Measurements from ENCODE around the gene KIF16B. TPM values are rescaled to one million over a fixed set of nuclear protein-coding genes. Genes with fewer than 3 reads are reported as not detected.

KIF16B gene
- total and polyA plus RNA-seq, 9 of the 15 experiments (the other 6 are each of a cell fraction or from before 2014, with no cell fraction given), result 1.00 to 10.6 (median 8.5) TPM

DNA sequence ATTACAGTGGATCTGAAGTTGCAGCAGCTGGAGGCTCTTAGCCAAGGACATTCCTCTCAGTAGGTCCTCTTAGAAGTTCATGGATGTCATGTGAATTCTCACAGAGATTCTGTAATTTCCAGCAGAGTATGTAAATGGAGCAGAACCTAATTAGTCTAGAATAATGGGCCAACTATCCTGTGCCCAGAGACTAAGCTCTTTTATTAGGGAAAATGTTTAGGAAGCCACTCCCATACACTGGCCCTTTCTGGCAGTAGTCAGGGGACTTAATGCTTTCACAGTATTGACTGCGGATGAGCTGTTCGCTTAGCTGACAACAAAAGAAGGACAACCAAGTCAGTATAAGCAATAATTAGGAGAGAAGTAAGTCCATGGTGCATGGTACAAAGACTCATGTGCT, 43.8 kb upstream of the KIF16B start:
- intact Hi-C loops (cut with micrococcal nuclease), result no loop called here
- 8% methylated on average over 2 of the region's 2 CpGs for WGBS (ENCODE audit: insufficient coverage, low coverage, missing lambda C conversion rate)
- no peak for TF ChIP-seq IRF2 (CRISPR knock-in tag; IDR thresholded peaks at IDR 0.05)
- no peak for TF ChIP-seq E2F3 (CRISPR knock-in tag; IDR thresholded peaks at IDR 0.05)
- no peak for TF ChIP-seq FOXP1 (CRISPR knock-in tag; IDR thresholded peaks at IDR 0.05)
- no peak for TF ChIP-seq SP2 (IDR thresholded peaks at IDR 0.05; ENCODE audit: extremely low read depth, low read depth, low read length, poor library complexity, severe bottlenecking)
- TF ChIP-seq ZBTB1 (CRISPR knock-in tag; IDR thresholded peaks at IDR 0.05; ENCODE audit: borderline replicate concordance, low read depth), result no peak
- TF ChIP-seq ZNF217 (CRISPR knock-in tag; IDR thresholded peaks at IDR 0.05), result no peak
- TF ChIP-seq TGIF2 (CRISPR knock-in tag; IDR thresholded peaks at IDR 0.05), result no peak
- no peak for TF ChIP-seq HDAC6 (IDR thresholded peaks at IDR 0.05; ENCODE audit: low read depth, low read length)
- TF ChIP-seq, protein P1, sequence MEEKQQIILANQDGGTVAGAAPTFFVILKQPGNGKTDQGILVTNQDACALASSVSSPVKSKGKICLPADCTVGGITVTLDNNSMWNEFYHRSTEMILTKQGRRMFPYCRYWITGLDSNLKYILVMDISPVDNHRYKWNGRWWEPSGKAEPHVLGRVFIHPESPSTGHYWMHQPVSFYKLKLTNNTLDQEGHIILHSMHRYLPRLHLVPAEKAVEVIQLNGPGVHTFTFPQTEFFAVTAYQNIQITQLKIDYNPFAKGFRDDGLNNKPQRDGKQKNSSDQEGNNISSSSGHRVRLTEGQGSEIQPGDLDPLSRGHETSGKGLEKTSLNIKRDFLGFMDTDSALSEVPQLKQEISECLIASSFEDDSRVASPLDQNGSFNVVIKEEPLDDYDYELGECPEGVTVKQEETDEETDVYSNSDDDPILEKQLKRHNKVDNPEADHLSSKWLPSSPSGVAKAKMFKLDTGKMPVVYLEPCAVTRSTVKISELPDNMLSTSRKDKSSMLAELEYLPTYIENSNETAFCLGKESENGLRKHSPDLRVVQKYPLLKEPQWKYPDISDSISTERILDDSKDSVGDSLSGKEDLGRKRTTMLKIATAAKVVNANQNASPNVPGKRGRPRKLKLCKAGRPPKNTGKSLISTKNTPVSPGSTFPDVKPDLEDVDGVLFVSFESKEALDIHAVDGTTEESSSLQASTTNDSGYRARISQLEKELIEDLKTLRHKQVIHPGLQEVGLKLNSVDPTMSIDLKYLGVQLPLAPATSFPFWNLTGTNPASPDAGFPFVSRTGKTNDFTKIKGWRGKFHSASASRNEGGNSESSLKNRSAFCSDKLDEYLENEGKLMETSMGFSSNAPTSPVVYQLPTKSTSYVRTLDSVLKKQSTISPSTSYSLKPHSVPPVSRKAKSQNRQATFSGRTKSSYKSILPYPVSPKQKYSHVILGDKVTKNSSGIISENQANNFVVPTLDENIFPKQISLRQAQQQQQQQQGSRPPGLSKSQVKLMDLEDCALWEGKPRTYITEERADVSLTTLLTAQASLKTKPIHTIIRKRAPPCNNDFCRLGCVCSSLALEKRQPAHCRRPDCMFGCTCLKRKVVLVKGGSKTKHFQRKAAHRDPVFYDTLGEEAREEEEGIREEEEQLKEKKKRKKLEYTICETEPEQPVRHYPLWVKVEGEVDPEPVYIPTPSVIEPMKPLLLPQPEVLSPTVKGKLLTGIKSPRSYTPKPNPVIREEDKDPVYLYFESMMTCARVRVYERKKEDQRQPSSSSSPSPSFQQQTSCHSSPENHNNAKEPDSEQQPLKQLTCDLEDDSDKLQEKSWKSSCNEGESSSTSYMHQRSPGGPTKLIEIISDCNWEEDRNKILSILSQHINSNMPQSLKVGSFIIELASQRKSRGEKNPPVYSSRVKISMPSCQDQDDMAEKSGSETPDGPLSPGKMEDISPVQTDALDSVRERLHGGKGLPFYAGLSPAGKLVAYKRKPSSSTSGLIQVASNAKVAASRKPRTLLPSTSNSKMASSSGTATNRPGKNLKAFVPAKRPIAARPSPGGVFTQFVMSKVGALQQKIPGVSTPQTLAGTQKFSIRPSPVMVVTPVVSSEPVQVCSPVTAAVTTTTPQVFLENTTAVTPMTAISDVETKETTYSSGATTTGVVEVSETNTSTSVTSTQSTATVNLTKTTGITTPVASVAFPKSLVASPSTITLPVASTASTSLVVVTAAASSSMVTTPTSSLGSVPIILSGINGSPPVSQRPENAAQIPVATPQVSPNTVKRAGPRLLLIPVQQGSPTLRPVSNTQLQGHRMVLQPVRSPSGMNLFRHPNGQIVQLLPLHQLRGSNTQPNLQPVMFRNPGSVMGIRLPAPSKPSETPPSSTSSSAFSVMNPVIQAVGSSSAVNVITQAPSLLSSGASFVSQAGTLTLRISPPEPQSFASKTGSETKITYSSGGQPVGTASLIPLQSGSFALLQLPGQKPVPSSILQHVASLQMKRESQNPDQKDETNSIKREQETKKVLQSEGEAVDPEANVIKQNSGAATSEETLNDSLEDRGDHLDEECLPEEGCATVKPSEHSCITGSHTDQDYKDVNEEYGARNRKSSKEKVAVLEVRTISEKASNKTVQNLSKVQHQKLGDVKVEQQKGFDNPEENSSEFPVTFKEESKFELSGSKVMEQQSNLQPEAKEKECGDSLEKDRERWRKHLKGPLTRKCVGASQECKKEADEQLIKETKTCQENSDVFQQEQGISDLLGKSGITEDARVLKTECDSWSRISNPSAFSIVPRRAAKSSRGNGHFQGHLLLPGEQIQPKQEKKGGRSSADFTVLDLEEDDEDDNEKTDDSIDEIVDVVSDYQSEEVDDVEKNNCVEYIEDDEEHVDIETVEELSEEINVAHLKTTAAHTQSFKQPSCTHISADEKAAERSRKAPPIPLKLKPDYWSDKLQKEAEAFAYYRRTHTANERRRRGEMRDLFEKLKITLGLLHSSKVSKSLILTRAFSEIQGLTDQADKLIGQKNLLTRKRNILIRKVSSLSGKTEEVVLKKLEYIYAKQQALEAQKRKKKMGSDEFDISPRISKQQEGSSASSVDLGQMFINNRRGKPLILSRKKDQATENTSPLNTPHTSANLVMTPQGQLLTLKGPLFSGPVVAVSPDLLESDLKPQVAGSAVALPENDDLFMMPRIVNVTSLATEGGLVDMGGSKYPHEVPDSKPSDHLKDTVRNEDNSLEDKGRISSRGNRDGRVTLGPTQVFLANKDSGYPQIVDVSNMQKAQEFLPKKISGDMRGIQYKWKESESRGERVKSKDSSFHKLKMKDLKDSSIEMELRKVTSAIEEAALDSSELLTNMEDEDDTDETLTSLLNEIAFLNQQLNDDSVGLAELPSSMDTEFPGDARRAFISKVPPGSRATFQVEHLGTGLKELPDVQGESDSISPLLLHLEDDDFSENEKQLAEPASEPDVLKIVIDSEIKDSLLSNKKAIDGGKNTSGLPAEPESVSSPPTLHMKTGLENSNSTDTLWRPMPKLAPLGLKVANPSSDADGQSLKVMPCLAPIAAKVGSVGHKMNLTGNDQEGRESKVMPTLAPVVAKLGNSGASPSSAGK (IDR thresholded peaks at IDR 0.05), result no peak

More for the DNA sequence above, 43.8 kb upstream of the KIF16B start:
- no peaks in the 10 kb centered on the region for H3K9me1 ChIP-seq (ENCODE audit: control insufficient read depth, insufficient read depth, low read length)
- no peaks in the 10 kb centered on the region for H3K9me3 ChIP-seq (replicated peaks; ENCODE audit: control insufficient read depth, insufficient read depth, low read depth, low read length)
- no peak overlapping the region for H2AFZ ChIP-seq (ENCODE audit: low read depth, low read length)
- no peaks in the 10 kb centered on the region for H3K79me2 ChIP-seq (ENCODE audit: control insufficient read depth, insufficient read depth, low read length)
- H3K4me1 ChIP-seq (replicated peaks in 1 of 2; ENCODE audit: control insufficient read depth in 2 of 2, insufficient read depth in 2 of 2, low read length in 2 of 2), result no peaks in the 10 kb centered on the region
- FAIRE-seq, result no peak
- H3K27ac ChIP-seq (ENCODE audit: extremely low read depth, low read depth, low read length), result no peak overlapping the region
- in situ Hi-C loops (cut with MboI), result no loop called here
- H4K20me1 ChIP-seq (replicated peaks; ENCODE audit: control insufficient read depth, insufficient read depth, low read length), result no peaks in the 10 kb centered on the region
- no peak overlapping the region for H3K9ac ChIP-seq (ENCODE audit: insufficient read depth in 1 of 2, low read depth in 2 of 2, low read length in 2 of 2)
- no peak for ATAC-seq
- no peaks in the 10 kb centered on the region for H3K36me3 ChIP-seq (ENCODE audit: control insufficient read depth, insufficient read depth, low read length)
- DNase-seq (ENCODE audit: extremely low read depth in 1 of 4, low spot score in 3 of 4), result no peak
- H3K27me3 ChIP-seq (ENCODE audit: control insufficient read depth in 2 of 2, insufficient read depth in 2 of 2, low read length in 2 of 2), result no peaks in the 10 kb centered on the region
- CTCF ChIA-PET (ENCODE audit: low intra/inter-chr PET ratio), result no interaction called here
- no peak overlapping the region for H3K4me3 ChIP-seq
- no peak overlapping the region for H3K4me2 ChIP-seq (ENCODE audit: insufficient read depth, low read length)
- no TSS peak for BruUV-seq (replicated peaks)
- POLR2A ChIA-PET, result no interaction called here
